Stimulated activated CD4-positive, alpha-beta T cell treated with anti-CD3 and anti-CD28 coated beads, Interleukin-2, amount 100 ng/mL, for 24 hours (primary cell): Measurements from ENCODE around the gene CACNA1B.

Source experiments
- DNase-seq, 2 donors: peaks; one replicate each; pipeline ENCODE4 v3.0.0-alpha.2; 2020

CACNA1B gene

DNA sequence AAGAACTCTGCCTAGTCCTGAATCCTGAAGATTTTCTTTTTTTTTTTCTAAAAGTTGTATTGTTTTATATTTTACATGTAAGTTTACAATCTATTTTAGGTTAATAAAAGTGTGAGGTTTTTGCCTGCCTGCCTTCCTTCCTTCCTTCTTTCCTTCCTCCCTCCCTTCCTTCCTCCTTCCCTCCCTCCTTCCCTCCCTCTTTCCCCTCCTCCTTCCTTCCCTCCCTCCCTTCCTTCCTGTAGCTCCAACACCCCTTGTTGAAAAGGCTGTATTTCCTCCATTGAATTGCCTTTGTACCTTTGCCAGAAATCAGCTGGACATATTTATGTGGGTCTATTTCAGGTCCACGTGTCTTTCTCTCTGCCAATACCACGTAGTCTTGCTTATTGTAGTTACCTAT, 46.6 kb downstream of the CACNA1B start:
- no peak for DNase-seq

DNA sequence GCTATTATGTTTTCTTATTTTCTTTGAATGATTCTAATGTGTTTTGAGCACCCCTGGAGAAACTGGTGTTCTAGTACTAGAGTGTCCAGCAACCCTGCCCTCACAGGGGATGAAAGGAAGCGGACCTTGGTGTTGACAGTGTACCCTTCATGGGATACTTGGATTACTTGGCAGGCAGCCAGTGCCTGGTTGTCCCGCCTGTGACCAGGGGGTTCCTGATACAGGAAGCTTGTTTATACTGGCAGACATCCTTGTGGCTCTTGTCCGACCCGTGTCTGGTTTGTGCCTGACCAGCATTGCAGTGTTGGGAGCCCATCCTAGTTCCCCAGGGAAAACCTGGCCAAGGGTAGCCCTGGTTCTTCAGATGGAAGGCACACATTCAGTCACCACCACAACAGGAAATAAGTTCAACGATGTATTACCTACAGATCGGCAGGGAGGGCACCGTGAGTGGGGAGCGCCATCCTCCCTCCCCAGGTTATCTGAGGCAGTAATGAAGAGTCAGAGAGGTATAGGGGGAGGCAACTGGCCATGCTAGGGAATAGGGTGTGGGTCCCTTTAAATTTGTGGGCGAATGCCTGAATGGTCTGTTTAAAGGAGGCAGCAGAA, 47.3 kb downstream of the CACNA1B start:
- DNase-seq = no peak

DNA sequence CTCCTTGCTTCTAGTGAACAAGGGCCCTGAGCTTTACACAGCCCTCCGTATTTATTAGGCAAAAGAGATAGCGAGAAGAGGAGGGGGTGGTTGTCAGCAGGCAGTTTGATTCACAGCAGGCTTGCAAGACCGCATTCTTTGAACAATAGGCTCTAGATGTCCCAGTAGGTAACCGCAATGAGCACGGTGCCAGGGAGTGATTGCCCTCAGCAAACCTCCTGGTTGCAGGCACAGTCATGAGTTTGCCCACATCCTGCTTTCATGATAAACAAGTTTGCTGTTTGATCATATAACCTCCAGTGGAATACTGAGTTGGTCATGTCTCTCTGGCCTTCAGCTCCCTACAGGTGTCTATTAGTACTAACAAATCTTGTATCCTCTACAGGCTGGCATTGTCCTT, 66.1 kb downstream of the CACNA1B start:
- no peak for DNase-seq

DNA sequence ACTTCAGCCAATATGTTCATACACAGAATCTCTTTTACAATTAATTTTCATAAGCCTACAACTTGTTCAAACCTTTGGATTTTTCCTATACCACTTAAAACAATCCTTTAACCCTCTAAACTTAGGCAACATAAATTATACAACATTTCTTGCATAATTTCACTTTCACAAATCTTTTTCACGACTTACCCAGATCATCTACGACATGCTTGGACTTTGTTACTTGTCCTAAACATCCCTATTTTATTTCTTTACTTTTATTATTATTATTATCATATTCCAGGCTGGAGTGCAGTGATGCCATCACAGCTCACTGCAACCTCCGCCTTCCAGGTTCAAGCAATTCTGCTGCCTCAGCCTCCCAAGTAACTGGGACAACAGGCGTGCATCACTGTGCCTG, 68.0 kb downstream of the CACNA1B start:
- no peak for DNase-seq

DNA sequence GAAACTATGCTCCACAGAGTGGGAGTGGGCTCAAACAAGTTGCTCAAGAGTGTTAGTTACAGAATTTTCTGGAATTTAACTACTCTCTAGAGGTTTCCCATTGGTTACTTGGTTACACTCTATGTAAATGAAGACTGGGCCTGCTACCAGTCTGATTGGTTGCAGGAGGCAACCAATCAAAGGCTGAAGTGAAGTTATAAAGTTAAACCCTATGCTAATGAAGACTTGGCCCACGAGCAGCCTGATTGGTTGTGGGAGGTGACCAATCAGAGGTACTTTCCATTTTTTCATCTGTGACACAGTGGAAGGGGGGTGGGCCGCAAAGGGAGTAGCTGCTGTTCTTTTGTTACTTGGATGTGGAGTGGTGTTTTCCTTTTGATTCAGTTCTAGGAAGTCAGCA, 69.4 kb downstream of the CACNA1B start:
- DNase-seq = no peak

DNA sequence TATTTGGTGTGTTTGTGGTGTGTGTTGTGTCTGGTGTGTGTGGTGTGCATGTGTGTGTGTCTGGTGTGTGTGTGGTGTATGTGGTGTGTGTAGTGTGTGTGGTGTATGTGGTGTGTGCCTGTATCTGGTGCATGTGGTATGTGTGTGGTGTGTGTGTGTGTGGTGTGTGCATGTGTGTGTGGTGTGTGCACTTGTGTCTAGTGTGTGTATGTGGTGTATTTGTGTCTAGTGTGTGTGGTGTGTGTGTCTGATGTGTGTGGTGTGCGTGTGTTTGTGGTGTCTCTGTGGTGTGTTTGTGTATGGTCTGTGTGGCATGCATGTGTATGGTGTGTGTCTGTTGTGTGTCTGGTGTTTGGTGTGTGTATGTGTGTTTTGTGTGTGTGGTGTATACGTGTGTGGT, 71.1 kb downstream of the CACNA1B start:
- DNase-seq = no peak

DNA sequence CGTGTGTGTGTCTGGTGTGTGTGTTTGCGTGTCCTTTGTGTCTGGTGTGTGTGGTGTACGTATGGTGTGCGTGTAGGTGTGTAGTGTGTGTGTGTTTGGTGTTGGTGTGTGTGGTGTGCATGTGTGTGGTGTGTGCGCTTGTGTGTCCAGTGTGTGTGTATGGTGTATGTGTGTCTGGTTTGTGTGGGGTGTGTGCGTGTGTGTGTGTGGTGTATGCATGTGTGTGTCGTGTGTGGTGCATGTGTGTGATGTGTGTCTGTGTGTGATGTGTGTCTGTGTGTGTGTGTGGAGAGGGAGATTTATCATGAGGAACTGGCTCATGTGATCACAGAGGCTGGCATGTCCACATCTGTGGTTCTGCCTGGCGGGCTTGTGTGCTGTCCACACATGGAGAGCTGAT, 71.7 kb downstream of the CACNA1B start:
- DNase-seq = no peak

DNA sequence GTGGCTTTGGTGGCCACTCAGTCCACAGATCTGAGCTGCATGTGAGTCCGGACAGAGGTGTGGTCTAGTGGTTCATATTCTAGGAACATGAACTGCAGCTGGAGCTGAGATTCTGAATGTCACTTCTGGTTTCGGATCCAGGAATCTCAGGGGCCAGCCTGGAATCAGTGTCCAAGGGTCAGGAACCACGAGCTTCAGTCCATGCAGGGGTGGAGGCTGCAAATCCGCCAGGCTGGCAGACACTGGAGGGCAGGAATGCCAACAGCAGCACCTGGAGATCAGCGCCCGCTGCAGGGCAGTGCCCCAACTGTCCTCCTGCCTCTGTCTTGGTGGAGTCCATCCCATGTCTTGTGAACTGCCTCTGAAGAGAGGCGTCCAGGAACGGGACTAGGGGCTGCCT, 73.5 kb downstream of the CACNA1B start:
- DNase-seq = no peak

DNA sequence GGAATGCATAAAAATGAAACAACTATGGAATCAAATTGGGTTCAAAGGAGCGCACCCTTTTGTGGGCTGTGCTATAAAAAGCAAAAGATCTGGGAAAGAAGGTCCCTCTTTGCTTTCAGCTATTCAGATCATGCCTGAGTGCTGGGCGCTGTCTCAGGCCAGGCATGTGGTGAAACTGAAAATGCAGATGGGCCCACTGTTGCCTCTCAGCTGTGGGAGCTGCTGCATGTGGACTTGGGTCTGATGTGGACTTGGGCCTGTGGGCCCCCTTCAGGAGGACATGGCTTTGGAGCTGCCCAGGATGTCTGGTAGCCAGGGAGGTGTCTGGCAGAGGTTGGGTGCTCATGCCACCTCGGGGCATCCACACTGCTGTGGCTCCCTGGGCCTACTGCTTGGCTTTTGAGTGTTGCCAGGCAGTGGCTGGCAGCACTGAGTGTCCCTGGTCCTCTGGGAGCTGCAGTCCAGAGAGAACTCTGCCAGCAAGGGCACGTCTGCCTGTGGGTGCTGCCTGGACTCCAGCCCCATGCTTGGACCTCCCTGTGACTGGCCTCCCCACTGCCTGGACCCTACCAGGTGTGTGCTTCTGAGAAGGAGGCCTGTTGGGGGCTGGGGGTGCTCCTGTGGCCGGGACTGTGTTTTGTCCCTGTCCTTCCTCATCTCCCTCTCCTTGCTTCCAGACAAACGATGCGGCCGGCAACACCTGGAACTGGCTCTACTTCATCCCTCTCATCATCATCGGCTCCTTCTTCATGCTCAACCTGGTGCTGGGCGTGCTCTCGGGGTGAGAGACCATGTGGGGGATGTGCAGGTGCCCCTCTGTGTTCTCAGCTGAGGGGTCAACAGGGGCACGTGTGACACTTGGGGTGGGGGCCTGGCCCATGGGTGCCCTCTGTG, 74.3 kb downstream of the CACNA1B start:
- no peak for DNase-seq

DNA sequence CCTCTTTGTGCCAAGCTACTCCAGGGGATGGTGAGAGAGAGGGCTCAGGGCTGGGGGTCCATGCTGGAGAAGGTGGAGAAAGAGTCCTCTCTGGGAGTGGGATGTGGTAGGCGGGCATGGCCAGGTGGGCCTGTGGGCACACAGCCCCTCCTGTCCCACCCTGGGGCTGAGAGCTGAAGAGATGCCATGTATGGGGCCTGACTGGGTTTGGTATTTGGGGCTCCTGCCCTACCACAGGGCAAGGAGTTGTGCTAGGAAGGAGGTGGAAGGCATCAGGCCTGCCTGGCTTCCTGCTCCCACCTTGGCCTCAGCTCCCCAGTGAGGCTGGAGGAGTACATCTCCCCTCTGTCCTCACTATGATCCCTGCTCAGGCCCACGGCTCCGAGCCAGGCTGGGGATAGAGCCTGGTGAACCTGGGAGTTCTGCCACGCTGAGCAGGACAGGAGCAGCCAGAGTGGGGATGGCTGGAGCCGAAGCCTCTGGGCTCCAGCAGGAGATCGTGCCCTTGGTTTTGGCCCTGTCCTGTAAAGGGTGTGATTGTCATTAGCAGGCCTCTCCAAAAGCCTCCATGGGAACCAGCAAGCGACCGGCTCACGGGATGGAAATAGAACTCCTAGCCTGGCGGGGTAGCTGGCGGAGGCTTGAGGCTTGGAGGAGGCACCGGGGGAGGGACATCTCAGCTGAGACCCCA, 75.5 kb downstream of the CACNA1B start:
- DNase-seq = no peak

DNA sequence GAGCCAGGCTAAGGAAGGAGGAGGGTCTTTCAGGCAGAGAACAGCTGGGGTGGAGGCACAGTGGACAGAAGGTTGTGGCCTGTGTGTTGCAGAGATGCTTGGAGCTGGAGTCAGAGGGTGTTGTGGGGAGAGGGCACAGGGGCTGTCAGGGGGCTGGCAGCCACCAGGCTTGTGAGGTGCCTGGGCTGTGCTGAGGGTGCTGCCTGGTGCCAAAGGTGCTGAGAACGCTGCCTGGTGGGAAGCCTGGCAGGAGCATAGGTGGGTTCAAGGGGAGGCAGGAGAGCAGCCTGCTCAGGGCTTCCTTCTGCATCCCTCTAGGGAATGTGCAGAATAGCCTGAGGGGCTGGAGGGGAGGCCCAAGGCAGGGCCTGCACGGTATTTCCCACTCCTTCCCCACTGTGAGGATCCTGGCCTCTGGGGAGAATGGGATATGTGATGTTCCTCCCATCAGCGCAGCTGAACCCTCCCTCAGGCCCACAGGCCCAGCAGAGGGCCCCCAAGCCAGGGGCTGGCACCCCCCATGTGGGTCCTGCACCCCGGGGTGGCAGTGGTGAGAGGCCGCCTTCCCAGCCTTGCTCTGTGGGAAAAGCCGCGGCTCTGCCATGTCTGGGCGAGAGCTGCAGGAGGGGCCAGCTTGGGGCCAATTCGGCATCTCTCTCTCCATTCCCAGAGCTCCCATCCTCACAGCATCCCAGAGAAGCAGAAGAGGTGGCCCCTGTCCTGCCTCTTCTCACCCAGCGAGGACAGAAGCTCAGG, 76.3 kb downstream of the CACNA1B start:
- no peak for DNase-seq

DNA sequence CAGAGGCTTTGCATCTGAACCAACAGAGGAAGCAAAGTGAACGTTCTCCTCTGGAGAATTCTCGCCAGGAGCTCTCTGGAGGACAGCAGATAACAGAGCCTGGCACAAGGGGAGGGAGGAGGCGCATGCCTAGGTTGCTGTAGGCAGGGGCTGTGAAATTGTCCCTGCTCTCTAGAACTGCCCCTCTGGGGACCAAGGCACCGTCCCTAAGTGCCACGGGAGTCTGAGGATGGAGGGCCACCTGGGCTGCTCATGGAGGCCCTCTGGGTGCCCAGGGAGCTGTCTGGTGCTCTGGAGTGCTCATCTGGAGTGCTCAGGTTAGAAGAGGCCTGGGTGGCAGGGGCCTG, 77.6 kb downstream of the CACNA1B start:
- DNase-seq = no peak

DNA sequence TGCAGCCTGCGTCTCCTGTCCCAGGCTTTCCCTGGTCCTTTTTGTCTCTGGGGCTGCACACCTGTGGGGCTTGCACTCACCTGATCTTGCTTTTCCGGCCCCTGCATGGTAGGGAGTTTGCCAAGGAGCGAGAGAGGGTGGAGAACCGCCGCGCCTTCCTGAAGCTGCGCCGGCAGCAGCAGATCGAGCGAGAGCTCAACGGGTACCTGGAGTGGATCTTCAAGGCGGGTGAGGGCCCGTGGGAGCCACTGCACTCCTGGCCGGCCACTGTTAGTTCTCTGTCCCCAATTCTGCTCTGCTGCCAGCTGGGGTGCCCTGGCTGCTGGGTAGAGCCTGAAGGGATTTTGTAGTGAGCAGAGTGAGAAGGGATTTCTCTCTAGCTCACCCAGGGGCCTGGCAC, 78.0 kb downstream of the CACNA1B start:
- DNase-seq = no peak

DNA sequence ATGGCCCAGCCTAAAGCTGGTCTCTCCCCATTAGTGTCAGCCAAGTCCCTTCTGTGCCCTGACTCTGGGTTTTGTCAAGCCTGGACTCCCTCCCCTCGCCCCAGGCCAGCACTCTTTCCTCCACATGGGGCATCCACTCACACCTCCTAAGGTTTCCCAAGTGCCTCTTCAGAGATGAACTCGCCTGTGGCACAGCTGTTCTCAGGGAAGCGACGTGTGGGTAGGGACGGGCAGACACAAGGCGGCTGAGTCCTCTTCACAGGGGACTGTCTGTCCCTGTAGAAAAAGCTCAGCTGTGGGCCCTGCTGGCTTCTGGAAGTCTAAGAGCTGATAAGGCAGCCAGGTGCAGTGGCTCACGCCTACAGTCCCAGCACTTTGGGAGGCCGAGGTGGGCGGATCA, 78.5 kb downstream of the CACNA1B start:
- no peak for DNase-seq

DNA sequence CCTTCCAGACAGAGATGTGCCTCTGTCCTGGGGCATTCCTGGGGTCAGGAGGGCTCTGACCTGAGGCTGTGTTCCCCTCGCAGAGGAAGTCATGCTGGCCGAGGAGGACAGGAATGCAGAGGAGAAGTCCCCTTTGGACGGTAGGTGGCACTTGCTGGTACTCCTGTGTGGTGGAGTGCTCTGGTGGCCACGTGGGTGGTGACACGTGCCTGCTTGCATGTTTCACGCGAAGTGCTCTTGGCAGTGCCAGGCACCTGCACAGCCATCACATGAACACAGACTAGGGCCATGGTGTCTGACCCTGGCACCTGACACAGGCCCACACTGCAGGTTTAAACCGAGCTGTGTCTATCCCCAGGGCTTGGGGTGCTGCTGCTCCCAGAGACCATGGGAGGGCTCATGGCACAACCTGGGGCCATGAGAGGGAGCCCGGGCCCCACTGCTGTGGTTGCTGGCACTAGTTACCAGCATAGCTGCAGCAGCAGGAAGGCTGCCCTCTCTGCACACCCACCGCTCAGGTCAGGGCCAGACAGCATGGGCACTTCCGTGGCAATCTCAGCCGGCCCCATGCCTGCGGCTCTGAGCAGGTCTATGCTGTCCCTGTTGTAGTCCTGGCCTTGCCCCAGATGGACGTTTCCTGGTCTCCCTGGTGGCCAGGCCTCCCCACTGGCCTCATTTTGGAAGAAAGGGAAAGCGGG, 79.3 kb downstream of the CACNA1B start:
- no peak for DNase-seq

DNA sequence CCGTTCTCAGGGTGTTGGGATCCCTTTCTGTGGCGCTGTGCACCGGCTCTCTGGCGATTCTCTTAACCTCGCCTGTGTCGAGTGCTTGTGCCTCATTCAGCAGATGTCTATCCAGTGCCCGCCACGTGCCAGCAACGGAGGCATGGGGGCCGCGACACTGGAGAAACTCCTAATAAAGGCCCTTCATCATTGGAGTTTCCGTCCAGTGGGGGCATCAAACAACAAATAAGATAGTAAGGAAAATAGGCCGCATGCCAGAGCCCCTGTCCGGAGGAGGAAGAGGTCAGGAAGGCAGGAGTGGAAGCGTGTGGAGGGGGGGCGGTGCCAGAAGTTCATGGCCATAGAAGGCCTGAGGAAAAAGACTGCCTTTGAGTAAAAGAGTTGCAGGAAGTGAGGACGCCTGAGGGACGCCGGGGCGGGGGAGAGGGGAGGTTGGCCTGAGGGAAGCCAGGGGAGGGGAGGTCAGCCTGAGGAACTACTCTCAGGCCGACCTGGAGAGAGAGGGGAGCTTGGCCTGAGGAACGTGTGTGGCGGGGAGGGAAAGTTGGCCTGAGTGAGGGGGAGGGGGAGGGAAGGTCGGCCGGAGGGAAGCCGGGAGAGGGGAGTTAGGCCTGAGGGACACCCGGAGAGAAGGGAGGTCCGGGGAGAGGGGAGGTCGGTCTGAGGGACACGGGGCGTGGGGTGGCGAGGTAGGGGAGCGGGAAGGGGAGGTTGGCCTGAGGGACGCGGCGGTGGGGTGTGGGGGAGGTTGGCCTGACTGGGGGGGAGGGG, 82.2 kb downstream of the CACNA1B start:
- no peak for DNase-seq

DNA sequence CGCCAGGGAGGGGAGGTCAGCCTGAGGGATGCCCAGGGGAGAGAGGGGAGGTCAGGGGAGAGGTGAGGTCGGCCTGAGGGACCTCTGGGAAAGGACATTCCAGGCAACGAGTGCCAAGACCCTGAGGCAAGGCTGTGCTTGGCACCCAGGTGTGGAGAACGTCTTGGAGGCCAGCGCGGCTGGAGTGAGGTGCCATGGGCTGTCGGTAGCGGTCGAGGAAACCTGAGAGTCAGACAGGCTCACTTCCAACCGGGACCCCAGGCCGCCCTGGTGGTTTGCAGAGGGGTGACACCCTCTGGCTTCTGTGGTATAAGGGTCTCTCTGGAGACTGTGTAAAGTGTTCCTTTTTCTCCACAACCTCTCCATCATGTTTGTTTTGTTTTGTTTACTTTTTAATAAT, 82.9 kb downstream of the CACNA1B start:
- DNase-seq = peak in 1 of 2 donors; percentile 16

DNA sequence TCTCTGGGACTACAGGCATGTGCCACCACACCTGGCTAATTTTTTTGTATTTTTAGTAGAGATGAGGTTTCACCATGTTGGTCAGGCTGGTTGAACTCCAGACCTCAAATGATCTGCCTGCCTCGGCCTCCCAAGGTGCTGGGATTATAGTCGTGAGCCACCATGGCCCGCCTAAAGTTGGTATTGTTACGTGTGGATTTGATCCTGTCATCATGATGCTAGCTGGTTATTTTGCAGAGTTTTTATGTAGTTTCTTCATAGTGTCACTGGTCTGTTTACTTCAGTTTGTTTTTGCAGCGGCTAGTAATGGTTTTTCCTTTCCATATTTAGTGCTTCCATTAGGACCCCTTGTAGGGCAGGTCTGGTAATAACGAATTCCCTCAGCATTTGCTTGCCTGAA, 85.9 kb downstream of the CACNA1B start:
- DNase-seq = no peak

DNA sequence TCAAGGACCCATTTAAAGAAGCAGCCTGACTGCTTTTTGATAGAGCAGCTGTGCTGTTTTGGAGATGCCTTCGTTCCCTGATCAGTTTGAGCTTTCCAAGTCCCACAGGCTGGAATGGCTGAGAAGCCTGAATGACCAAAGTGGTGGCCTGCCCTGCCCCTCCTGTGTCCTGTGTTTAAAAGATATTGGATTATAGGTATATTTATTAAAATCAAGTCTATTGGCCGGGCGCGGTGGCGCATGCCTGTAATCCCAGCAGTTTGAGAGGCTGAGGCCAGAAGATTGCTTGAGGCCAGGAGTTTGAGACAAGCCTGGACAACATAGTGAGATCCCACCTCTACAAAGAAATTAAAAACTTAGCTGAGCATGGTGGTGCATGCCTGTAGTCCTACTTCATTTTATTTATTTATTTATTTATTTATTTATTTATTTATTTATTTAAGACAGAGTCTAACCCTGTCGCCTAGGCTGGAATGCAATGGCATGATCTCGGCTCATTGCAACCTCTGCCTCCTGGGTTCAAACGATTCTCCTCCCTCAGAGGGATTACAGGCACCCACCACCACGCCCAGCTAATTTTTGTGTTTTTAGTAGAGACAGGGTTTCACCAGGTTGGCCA, 87.7 kb downstream of the CACNA1B start:
- no peak for DNase-seq

DNA sequence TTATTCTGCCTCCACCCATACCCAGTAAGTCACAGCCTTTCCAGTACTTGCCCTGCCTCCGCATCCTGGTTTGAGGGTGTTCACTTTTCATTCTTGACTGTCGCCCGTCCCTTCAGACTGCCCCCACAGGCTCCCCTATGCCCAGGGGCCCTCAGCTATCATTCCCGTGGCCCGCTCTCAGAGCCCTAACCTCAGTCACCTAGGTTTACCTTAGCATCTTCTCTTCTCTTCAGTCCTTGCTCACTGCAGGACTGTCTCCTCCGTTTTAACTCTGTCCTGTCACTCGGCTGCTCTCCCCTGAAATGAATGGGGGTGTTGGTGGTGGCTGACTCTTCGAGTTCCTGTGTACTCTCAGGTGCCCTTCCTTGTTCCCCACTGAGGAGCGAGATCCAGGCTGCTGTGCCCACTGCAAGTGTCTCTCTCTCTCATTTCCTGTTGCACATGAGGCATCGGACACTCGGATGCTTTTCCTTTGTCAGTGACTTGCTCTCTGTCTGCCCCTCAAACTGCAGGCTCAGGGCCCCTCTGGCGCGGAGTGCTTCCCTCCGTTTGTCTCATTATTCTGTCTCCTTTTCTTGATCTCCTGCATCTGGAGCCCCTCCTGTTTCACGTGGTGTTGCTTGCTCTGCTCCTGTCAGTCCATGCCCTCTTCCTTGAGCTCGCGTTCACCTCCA, 89.8 kb downstream of the CACNA1B start:
- DNase-seq = no peak

DNA sequence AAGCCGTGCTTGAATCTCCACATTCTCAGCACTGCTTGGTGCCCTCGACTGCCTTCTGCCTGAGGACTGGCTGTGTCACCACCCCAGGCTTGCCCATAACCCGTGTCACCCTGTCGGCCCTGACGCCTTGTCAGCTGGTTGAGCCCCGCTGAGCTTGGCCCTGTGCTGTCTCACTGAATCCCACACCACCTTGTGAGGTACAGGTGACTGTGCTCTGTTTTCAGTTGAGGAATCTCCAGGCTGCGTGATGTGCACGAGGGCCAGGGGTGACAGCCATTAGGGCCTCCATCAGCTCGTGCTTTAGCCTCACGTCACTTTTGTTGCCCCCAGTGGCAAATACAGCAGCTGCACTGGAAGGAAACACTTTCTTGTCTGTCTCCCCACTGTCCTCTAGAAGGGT, 90.7 kb downstream of the CACNA1B start:
- DNase-seq = peak in 1 of 2 donors; percentile 6
